Measurements from ENCODE around the gene SDF2.

Gene SDF2

GRCh38 chr17:28643983-28644786 lies 17.5 kb downstream of the SDF2 start:
- no peaks in the 10 kb centered on the region for H3F3A ChIP-seq (ENCODE audit: low read depth)
- H3K36me3 ChIP-seq (ENCODE audit: insufficient read depth, low read length): peaks cover 36% of the 10 kb centered on the region; the same call in 1 of the 2 replicates
- peaks cover 30% of the 10 kb centered on the region for H3K4me1 ChIP-seq (ENCODE audit: insufficient read depth, low read length, poor library complexity, severe bottlenecking)
- peak overlapping the region; percentile 73 for H2AFZ ChIP-seq (ENCODE audit: low read length)
- peak overlapping the region; percentile 84 for H3K9ac ChIP-seq (ENCODE audit: low read depth, low read length, poor library complexity, severe bottlenecking)
- H3K27me3 ChIP-seq (ENCODE audit: insufficient read depth, low read length, poor library complexity, severe bottlenecking): no peaks in the 10 kb centered on the region
- no peaks in the 10 kb centered on the region for H3K9me2 ChIP-seq (replicated peaks; ENCODE audit: low read depth, low read length)
- no peaks in the 10 kb centered on the region for H3K9me3 ChIP-seq (ENCODE audit: insufficient read depth, low read depth, low read length)
- peak; percentile 49 for TF ChIP-seq CTCF (conservative IDR thresholded peaks at IDR 0.05; ENCODE audit: low read length)
- TF ChIP-seq EZH2phosphoT487 (IDR thresholded peaks at IDR 0.05; ENCODE audit: borderline replicate concordance): no peak
- peak overlapping the region; percentile 96 for H3K4me3 ChIP-seq (ENCODE audit: low read length, poor library complexity, severe bottlenecking)
- H4K20me1 ChIP-seq (ENCODE audit: insufficient read depth, low read length, poor library complexity, severe bottlenecking): peaks cover 31% of the 10 kb centered on the region
- H3K79me2 ChIP-seq (ENCODE audit: insufficient read depth, low read length): peaks cover 49% of the 10 kb centered on the region
- peak overlapping the region; percentile 91 for H3K4me2 ChIP-seq (ENCODE audit: low read depth, low read length, poor library complexity, severe bottlenecking)

DNA sequence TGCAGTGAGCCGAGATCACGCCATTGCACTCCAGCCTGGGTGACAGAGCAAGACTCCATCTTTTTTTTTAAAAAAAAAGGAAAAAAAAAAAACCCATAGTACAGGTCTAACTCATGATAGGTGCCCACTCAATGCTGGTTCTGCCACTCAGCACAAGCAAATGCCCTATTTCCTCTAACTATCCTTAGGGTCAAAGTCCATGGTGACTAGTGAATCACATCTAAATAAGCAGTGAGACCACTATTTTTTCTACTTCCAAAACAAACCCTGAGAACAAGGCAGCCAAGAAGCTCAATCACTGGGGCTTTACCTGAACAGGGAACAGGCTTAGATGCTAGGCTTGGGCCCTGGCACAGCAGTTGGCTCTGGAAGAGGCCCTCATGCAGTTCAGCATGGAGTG lies 20.1 kb downstream of the SDF2 start:
- peaks cover 54% of the 10 kb centered on the region; the same call in 1 of the 2 replicates for H3K36me3 ChIP-seq (ENCODE audit: insufficient read depth, low read length)
- peaks cover 35% of the 10 kb centered on the region for H4K20me1 ChIP-seq (ENCODE audit: insufficient read depth, low read length, poor library complexity, severe bottlenecking)

DNA sequence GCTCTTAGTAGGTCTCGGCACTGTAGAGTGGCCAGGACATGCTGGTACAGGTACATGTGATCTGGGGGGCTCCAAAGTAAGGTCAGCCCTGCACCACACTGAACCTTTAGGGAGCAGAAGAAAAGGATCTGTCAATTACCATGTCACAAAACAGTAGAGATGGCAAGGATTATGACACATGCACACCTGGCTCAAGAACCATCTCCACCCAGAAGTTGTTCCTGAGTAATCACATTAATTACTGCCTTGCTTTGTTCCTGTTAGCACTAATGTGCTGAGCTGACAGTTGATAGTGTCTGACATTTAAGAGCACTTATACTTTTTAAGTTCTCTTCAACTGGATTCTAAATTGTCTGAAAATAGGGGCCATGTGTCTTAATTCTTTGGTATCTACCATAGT lies 26.2 kb downstream of the SDF2 start:
- peaks cover 19% of the 10 kb centered on the region for H4K20me1 ChIP-seq (ENCODE audit: insufficient read depth, low read length, poor library complexity, severe bottlenecking)
- H3F3A ChIP-seq (ENCODE audit: low read depth): no peaks in the 10 kb centered on the region
- TF ChIP-seq CTCF (conservative IDR thresholded peaks at IDR 0.05; ENCODE audit: low read length) (no peak), EZH2phosphoT487 (IDR thresholded peaks at IDR 0.05; ENCODE audit: borderline replicate concordance) (no peak)
- H3K27me3 ChIP-seq (ENCODE audit: insufficient read depth, low read length, poor library complexity, severe bottlenecking): no peaks in the 10 kb centered on the region
- H3K9me2 ChIP-seq (replicated peaks; ENCODE audit: low read depth, low read length): no peaks in the 10 kb centered on the region
- peaks cover 11% of the 10 kb centered on the region for H3K4me1 ChIP-seq (ENCODE audit: insufficient read depth, low read length, poor library complexity, severe bottlenecking)
- no peak overlapping the region for H3K9ac ChIP-seq (ENCODE audit: low read depth, low read length, poor library complexity, severe bottlenecking)
- peaks cover 32% of the 10 kb centered on the region; the same call in 1 of the 2 replicates for H3K79me2 ChIP-seq (ENCODE audit: insufficient read depth, low read length)
- peaks cover 94% of the 10 kb centered on the region; the same call in 1 of the 2 replicates for H3K36me3 ChIP-seq (ENCODE audit: insufficient read depth, low read length)
- no peaks in the 10 kb centered on the region for H3K9me3 ChIP-seq (ENCODE audit: insufficient read depth, low read depth, low read length)
- no peak overlapping the region for H2AFZ ChIP-seq (ENCODE audit: low read length)
- H3K4me2 ChIP-seq (ENCODE audit: low read depth, low read length, poor library complexity, severe bottlenecking): no peak overlapping the region
- no peak overlapping the region for H3K4me3 ChIP-seq (ENCODE audit: low read length, poor library complexity, severe bottlenecking)

More for the DNA sequence above, 20.1 kb downstream of the SDF2 start:
- Histone ChIP-seq H2AFZ (ENCODE audit: low read length) (no peak overlapping the region), H3K27me3 (ENCODE audit: insufficient read depth, low read length, poor library complexity, severe bottlenecking) (no peaks in the 10 kb centered on the region), H3K4me2 (ENCODE audit: low read depth, low read length, poor library complexity, severe bottlenecking) (no peak overlapping the region), H3K9me2 (replicated peaks; ENCODE audit: low read depth, low read length) (no peaks in the 10 kb centered on the region), H3K79me2 (ENCODE audit: insufficient read depth, low read length) (peaks cover 47% of the 10 kb centered on the region), H3F3A (ENCODE audit: low read depth) (no peaks in the 10 kb centered on the region), H3K4me1 (ENCODE audit: insufficient read depth, low read length, poor library complexity, severe bottlenecking) (peaks cover 25% of the 10 kb centered on the region), H3K4me3 (ENCODE audit: low read length, poor library complexity, severe bottlenecking) (no peak overlapping the region), H3K9ac (ENCODE audit: low read depth, low read length, poor library complexity, severe bottlenecking) (no peak overlapping the region), H3K9me3 (ENCODE audit: insufficient read depth, low read depth, low read length) (no peaks in the 10 kb centered on the region)
- TF ChIP-seq EZH2phosphoT487 (IDR thresholded peaks at IDR 0.05; ENCODE audit: borderline replicate concordance): no peak
- TF ChIP-seq CTCF (conservative IDR thresholded peaks at IDR 0.05; ENCODE audit: low read length): no peak

Measured in Loucy (cell line).